GM18505 (cell line): ENCODE measurements around the gene TKFC.
"Not testable (repeated sequence)": the region's sequence is repeated elsewhere in the genome, so short reads cannot be mapped to it uniquely, and the experiment has no call there.

ENCODE experiments used
- ATAC-seq: cut with Tn5 transposase; IDR thresholded peaks from one replicate; pipeline ENCODE4 v1.9.1; 2021; ENCODE audit not compliant: unreplicated experiment
- POLR2A ChIP-seq: IDR thresholded peaks from 4 replicates; pipeline ENCODE4 v1.6.1; 2011; ENCODE audit warnings: borderline replicate concordance; ENCODE audit not compliant: insufficient read depth, insufficient read length; ENCODE audit errors: extremely low read depth

The TKFC gene

DNA sequence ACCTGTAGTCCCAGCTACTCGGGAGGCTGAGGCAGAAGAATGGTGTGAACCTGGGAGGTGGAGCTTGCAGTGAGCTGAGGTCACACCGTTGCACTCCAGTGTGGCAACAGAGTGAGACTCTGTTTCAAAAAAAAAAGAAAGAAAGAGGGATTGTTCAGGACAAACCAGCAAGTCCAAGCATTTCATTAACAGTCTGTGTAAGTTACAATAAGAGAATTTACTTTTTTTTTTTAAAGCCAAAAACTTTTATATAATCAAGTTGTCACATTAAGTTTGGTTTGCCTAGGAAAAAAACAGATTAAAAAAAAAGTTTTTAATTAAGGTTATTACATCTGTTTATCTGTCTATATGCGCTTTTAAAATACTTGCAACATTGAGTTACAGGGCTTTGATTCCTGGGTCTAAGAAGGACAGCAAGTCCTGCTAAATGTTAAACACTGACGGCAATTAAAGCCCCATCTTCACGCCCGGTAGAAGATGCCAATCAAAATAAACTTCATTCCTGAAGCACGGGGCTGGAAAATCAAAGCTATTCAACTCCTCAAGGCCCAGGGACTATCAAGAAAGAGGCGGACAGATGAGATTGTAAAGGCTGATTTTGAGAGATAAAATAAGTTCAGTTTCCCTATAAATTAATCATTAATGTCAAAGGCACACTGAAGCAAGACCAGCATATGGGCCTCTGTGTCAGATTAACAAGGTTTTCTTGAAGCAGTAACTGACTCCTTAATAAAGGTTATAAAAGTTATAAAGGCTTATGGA is 39.8 kb downstream of the TKFC start:
- no peak for TF ChIP-seq POLR2A
- no peak for ATAC-seq

DNA sequence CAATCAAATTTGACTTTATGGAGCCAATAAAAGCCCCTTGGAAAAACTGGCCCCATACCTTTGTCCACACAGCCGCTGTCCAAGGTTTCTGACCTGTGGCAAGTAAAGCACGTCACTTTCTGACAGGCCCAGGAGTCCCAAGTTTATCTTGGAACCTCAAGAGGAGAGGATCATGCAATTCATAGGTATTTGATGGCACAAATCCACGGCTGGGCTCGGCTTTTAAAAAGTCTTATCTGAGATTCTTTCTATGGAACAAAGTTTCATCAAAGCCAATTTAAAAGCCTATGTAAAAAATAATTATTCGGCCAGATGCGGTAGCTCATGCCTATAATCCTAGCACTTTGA is 42.7 kb downstream of the TKFC start:
- no peak for TF ChIP-seq POLR2A
- ATAC-seq = no peak

GRCh38 chr11:61377461-61378160 is 44.6 kb downstream of the TKFC start:
- no peak for TF ChIP-seq POLR2A
- no peak for ATAC-seq

- TF ChIP-seq POLR2A = no peak
- ATAC-seq = no peak
Observed at GRCh38 chr11:61378713-61379313, 45.8 kb downstream of the TKFC start.

GRCh38 chr11:61380884-61381283 is 47.9 kb downstream of the TKFC start:
- ATAC-seq = no peak

DNA sequence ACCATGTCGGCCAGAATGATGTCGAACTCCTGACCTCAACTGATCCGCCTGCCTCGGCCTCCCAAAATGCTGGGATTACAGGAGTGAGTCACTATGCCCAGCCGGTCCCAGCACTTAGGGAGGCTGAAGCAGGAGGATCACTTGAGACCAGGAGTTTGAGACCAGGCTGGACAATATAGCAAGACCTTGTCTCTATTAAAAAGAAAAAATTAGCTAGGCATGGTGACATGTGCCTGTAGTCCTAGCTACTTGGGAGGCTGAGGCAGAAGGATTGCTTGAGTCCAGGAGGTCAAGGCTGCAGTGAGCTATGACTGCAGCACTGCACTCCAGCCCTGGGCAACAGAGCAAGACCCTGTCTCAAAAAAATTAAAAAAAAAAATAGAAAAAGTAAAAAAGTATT is 50.8 kb downstream of the TKFC start:
- not testable (repeated sequence) for ATAC-seq

More at GRCh38 chr11:61380884-61381283, 47.9 kb downstream of the TKFC start:
- no peak for TF ChIP-seq POLR2A

DNA sequence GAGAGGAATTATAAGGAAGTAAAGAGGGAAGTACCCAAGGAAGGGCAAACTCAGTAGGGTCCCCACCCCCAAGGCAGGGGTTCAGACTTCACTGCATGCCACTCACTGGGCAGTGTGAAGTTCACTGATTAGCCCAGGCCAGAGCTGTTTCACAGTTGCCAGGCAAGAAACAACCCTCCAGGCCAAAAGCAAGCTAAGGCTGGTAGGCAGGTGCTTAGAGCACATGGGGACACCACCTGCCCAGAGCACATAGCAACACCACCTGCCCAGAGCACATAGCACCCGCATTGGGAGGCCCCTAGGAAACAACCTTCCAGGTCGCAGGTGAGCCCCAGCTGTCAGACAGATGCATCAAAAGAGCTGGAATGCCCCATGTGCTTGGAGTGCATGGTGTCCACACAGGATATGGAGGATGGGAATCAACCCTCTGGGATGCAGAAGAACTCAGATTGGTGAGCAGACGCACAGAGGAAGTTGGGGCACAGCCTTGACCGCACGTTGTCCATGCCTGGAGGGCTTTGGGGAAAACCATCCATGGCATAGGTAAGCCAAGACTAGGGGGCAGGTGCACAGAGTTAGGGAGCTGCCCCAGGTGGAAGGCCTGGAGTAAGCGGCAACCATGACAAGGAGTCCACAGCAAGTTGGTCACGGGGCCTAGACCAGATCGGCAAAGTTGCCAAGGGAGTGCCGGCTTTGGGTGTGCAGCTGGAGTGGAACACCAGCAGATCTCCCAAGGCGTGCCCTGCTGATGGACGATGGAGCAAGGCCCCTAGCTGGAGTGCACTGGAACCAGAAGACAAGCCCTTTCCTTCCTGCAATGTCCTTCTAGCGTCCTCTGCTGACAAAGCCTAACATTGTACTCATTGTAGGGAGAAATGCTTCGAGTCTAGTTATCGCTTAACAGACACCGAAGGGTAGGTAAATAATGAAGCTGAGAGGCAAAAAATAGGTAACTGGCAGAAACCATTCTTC is 51.5 kb downstream of the TKFC start:
- TF ChIP-seq POLR2A = no peak
- ATAC-seq = no peak

DNA sequence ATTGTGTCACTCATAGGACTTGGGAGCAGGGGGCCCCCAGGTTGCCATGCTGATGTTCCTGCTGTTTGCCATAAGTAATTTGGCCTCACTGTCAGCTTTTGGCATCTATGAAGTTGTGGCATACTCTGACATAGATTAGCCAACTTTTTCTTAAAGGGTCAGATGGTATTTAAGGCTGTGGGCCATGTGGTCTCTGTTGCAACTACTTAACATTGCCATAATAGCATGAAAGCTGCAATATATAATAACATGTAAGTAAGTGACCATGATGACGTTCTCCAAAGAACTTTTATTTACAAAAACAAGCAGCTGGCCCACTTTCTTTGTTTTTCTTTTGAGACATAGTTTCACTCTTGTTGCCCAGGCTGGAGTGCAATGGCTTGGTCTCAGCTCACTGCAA is 57.1 kb downstream of the TKFC start:
- TF ChIP-seq POLR2A = no peak
- ATAC-seq = no peak

DNA sequence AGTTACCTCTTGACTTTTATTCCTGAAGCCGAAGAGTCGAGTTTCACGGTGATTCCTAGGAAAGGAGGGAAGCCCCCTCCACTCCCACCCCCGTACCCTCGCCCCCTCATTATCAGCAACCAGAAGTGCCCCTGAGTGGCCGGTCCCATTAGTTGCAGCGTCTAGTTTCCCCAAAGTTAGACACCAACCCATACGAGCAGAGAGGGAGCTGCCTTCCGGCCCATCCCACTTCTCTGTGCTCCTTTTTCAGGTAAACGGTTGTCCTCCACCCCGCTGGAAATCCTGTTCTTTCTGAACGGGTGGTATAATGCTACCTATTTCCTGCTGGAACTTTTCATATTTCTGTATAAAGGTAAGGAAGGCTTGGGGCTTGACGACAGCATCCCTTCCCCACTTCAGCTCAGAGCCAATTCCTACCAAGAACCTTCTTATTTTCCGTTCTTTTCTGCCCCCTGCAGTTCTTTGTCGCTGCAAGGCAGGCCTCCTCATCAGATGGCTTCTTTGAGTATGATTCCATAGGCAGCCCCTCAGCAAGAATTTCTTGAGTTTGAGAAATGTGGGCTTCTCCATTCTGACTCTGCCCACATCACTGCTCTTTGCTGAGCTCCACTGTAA is 60.1 kb downstream of the TKFC start:
- ATAC-seq = no peak
- TF ChIP-seq POLR2A = no peak
